CD1c-positive myeloid dendritic cell (primary cell): ENCODE results near the gene WDR13.
"Not testable (repeated sequence)": the region's sequence is repeated elsewhere in the genome, so short reads cannot be mapped to it uniquely, and the experiment has no call there.

Experiments used
- DNase-seq: peaks from one replicate; pipeline ENCODE4 v3.0.0-alpha.2; 2016; ENCODE audit errors: extremely low spot score

Gene WDR13

DNA sequence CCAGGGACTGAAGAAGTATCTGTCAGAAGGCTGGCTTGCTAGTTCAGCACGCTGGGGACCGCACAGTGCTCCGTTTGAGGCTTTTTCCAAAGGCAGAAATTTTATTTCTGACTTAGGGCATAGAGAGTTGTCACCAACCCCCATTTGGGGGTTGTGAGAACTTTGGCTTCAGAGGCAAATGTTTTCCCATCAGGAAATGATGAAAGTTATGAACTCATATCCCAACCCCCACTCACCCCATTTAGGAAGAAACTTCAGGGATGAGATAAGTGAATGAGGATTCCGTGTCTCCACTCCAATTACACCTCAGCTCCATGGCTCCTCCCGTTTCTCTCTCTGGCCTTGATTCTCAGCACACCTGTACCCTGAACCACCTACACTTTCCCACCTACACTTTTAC, 4.3 kb upstream of the WDR13 start:
- no peak for DNase-seq

DNA sequence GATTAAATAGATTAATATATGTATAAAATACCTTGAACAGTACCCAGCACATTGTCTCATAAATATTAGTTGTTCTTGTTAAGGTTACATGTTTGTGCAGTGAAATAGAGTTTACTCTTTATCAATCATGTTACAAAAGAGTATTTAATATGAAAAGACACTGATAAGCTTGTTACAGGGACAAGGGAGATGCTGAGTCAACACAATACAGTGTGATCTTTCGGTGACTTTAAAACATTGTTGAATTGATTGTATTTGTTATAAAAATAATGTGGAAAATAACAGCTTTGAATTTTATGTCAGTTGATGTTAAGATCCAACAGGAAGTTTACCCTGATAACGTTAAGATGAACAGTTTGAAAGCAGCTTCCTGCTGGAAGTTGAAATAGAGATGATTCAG, 1.4 kb upstream of the WDR13 start:
- DNase-seq: no peak

DNA sequence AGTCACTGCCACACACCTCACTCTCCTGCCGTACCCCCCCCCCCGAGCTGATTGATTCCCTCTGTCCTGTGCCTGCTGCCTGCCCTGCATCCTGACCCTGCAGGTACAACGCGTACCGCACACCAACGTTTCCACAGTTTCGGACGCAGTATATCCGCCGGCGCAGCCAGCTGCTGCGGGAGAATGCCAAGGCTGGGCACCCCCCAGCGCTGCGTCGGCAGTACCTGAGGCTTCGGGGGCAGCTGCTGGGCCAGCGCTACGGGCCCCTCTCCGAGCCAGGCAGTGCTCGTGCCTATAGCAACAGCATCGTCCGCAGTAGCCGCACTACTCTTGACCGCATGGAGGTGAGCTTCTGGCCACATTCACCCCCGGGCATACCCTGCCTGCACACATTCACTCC, 1.3 kb downstream of the WDR13 start:
- no peak for DNase-seq

DNA sequence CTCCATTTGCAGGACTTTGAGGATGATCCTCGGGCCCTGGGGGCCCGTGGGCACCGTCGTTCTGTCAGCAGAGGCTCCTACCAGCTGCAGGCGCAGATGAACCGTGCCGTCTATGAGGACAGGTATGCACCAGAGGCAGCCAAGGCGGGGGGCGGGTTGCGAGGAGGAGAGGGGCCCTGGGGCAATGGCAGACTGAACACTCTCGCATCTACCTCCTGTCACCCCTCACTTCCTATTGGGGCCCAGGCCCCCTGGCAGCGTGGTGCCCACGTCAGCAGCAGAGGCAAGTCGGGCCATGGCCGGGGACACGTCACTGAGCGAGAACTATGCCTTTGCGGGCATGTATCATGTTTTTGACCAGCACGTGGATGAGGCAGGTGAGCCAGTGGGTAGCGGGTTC, 2.0 kb downstream of the WDR13 start:
- DNase-seq: no peak

DNA sequence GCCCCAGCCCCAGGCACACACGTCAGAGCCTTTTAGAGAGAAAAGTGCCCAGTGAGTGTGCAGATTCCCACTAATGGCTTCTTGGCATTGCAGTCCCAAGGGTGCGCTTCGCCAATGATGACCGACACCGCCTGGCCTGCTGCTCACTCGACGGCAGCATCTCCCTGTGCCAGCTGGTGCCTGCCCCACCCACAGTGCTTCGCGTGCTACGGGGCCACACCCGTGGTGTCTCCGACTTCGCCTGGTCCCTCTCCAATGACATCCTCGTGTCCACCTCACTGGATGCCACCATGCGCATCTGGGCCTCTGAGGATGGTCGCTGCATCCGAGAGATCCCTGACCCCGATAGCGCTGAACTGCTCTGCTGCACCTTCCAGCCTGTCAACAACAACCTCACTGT, 2.9 kb downstream of the WDR13 start:
- DNase-seq: no peak

DNA sequence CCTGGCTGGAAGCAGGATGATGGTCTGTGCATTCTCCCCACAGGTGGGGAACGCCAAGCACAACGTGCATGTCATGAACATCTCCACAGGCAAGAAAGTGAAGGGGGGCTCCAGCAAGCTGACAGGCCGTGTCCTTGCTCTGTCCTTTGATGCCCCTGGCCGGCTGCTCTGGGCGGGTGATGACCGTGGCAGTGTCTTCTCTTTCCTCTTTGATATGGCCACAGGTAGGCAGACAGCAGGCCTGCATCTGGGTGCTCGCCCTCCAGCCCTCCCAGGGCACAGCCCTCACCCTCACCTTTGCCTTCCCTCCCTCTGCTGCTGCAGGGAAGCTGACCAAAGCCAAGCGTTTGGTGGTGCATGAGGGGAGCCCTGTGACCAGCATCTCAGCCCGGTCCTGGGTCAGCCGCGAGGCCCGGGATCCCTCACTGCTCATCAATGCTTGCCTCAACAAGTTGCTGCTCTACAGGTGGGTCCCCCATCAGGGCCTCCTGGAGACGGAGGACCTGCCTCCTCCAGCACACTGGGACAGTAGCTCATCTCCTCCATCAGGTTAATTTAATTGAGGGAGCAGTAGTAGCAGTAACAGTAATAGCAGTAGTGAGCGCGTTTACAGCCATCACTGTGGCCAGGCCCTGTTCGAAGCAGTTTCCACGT, 4.6 kb downstream of the WDR13 start:
- DNase-seq: no peak

DNA sequence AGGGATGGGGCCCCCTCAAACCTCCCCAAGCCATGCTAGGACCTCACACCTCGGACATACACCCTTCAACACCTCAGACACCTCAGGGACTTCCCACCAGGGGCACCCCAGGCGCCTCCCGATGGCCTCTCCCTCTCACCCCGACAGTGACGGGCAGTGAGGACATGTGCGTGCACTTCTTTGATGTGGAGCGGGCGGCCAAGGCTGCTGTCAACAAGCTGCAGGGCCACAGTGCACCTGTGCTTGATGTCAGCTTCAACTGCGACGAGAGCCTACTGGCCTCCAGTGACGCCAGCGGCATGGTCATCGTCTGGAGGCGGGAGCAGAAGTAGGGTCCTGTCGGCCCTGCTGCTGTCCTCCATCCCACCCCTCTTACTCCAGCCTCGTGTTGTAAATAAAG, 7.4 kb downstream of the WDR13 start:
- no peak for DNase-seq

DNA sequence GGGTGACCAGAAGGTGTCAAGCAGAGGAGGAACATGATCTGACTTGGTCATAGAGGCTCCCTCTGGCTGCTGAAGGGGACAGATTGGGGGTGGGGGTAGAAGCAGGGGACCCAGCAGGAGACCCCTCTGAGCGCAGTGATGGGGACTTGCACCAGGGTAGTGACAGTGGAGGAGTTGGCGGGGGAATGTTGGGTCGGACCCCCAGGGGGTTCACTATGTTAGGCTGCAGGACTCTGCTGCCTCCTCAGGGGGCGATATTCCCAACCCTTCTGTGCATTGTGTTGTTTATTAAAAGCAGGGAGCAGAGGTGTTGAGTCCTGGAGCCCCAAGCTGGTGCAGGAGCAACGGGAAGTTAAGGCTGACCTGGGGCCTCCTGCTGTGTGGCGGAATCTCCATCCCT, 8.8 kb downstream of the WDR13 start:
- no peak for DNase-seq

DNA sequence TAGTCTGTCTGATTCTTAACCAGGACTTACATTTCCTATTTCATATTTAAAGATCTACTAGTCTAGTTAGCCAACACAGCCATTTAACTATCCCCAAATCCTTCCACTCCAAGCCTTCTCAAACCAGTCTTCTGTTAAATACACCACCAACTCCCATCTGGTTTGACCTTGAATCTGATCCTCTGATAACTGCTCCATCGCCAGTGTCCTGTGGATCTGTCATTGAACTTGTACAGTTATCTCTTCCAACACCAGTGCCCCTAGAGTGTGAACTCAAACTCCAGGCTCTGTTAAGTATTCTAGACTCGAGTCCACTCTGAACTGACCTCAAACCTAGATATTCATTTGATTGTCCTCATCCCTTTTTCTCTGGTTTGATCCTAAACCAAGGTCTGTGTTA, 14.4 kb downstream of the WDR13 start:
- DNase-seq: no peak

DNA sequence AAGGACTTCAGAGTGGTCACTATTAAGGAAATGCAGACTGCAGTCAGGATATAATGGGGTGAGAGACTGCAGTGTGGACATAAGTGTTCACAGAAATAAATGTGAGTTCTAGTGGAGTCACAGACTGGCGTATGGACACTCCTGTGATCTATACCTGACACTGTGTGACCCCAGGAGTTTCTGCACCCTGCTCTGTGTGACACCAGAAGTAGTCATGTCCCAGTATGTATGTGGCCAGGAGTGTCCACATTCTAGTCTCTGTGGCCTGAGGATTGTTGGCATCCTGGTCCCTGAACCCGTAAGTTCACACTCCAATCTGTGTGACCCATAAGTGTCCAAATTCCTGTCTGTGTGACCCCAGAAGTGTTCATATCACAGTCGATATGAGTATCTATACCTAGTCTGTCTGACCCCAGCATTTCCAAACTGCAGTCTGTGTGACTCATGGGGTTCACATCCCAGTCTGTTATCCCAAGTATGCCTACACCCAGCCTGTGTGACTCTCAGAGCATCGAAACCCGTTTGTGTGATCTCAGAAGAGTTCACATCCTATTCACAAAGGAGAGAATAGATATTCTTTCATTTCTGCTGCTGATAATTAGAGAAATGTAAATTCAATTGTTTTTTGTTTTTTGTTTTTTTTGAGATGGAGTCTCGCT, 16.3 kb downstream of the WDR13 start:
- no peak for DNase-seq

DNA sequence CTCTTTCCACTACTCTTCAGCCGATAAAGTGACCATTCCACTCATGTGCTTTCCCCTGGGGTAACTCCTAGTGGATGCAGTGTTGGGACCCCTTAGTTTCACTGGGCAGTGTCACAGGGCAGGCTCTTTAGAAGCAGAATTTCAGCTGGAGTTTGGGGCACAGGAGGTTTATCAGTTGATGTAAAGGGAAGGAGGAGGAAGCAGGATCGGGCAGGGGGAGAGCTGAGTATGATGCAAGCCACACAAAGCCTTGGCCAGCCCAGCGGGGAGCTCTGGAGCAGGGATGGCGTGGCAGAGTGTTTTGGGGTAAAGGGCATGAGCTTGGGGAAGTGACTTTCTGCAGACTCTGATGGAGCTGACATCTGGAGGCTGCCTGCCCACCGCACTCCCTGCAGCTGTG, 19.3 kb downstream of the WDR13 start:
- DNase-seq: peak; percentile 34

DNA sequence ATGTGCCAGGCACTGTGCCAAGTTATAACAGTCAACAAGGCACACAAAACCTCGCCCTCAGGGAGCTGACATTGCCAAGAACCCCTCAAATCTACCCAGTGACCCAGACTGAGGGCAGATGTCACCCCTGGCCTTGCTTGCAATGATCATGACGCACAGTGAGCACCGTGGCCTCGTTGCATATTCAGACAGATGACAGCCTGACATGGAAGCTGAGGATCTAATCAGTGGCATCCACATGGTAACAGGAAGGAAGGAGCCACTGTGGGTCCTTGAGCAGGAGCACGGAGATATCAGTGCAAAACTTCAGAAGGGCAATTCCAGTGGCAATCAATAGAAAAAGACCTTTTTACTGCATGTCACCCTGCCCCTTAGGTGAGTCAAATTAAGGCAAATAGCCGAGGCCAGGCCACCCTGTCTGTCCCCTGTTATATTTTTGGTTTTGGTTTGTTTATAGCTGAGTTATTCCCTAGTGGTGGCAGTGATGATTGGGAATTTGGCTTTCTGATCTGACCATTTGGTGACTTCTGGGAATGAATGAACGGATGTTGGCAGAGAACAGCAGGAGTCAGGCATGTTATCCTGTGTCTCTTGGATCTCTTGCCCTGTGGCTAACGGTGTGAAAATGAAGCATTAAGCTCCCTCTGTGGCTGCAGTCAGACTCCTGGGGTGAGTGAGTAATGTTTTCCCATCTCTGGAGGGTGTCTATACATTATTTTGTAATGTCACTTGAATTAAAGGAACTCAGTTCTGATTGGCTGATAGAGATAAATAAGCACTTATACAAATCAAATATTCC, 20.4 kb downstream of the WDR13 start:
- no peak for DNase-seq

DNA sequence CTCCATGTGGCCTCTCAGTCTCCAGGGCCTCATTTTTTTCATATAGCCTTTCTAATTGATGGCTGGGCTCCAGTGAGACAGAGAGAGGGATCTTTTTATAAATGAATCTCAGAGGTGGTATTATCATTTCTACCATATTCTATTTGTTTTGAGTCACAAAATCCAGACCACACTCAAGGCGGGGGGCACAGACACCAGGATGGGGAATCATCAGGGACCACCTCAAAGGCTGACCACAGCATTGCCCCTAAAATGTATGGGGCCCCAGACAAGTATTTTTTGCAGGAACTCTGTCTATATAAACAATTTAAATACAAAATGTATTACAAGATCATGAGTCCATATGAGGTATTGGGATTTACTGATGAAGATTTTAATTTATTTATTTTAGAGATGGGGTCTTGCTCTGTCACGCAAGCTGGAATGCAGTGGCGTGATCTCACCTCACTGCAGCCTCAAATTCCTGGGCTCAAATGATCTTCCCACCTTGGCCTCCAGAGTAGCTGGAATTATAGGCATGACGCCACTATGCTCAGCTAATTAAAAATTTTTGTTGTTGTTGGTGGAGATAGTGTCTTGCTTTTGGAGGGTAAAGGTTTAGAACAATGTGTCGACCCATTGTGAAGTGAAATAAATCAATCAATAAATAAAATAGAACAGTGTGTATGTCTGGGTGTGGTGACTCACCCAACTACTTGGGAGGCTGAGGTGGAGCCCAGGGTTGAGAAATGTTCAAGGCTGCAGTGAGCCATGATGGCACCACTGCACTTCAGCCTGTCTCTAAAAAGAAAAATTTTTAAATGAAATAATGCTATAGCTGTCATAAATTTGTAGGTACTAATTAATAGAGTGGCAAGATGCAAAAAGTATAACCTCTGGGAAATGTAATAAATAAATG, 29.4 kb downstream of the WDR13 start:
- no peak for DNase-seq

DNA sequence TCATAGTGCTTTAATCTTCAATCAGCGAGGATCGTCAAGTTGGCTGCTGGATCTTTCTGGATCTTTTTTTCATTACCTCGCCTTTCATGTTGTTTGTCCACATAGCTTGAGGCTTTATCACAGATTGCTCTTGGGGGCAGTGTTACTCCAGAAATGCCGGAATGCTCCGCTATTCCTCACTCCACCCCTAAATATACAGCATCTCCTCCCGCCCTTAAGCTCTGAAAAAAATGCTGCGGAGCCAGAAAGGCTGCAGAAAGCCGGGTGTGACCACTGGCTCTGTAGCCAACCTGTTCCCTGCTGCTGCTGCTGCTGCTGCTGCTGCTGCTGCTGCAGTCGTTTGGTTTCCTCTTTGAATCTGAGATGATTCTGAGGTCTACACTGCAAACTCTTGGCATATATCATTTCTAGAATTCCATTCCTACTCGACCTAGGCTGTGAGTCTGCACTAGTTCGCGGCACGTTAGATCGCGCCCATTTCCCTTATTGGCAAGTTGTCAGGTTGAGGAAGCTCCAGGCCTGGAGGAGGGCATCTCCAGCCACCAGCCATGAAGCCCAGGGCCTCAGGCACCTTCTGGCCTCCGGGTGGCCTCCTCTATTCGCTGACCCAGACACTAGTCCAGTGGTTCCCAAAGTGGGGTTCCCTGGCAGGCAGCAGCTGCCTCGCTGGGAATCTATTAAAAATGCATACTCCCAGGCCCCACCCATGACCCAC, 34.2 kb downstream of the WDR13 start:
- DNase-seq: peak; percentile 78

DNA sequence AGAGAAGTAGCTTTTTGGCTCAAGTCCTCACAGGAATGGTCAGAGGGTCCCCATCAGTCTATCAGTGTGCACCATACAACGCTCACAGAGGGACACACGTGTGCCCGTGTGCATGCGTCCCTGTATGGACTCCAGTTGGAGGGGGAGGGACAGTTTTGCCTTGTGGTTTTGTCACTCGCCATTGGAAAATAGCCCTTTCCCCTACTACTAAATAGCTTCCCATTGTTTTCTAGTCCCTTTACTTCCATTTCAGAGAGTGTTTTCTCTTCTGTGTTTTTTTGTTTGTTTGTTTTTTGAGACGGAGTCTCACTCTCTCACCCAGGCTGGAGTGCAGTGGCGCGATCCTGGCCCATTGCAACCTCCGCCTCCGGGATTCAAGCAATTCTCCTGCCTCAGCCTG, 34.9 kb downstream of the WDR13 start:
- no peak for DNase-seq

DNA sequence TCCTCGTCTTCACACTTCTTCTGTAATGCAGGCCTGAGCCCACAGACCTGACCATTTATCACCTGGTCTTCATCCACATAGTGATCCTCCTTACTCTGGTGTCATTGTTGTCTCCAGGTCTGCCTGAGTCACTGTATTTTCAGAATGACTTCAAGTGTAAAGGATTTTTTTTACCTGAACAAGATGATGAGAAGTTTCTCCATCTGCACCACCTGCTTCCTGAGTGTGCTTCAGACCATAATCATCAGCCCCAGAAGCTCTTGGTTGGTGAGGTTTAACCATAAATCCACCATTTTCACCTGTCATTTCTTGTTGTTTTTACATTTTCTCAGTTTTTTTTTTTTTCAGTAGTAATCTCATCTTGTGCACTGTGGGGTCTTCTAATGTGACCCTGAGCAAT, 39.0 kb downstream of the WDR13 start:
- DNase-seq: no peak

DNA sequence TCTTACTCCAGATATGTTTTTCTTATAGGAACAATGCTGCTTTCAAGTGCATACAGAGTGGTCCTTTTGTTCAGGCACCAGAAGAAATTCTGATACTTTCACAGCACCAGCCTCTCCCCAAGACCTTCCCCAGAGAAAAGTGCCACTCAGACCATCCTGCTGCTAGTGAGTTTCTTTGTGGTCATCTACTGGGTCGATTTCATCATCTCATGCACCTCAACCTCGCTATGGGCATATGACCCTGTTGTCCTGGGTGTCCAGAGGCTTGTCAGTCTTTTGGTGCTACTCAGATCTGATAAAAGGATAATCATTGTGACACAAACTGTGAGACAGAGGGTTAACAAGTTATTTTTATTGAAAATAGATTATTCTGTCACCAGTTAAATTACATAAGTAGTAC, 39.5 kb downstream of the WDR13 start:
- no peak for DNase-seq

DNA sequence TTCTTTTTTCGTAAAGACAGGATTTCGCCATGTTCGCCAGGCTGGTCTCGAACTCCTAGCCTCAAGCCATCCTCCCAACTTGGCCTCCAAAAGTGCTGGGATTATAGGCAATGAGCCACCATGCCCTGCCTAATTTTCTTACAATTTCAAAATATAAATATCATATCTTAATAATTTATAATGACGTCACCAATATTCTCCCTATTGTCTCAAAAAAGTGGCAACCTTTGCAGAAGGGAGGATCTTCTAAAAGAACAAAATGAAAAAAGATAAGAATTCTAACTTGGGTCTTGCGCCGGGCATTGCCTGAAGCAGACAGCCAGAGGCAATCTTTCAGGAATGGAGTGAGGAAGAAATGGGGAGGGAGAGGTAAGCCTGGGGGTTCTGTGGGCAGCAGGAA, 48.4 kb downstream of the WDR13 start:
- no peak for DNase-seq

DNA sequence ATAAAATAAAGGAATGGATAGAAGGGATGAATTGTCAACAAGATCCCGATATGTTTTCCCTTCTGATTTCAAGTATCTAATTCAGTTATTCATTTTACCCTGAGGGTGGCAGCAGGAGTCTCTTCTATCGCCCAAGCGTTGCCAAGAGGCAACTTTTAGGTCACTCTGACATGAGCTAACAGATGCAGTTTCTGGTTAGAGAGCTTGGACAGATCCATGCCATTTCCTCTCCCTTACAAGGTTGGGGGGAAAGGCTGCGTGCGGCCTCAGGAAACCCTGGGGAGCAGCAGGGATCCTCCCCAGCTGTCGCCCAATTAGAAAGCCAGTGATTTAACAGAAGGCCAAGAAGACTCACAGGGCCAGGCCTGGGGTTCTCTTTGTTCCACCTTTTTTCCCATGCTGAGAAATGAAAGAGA, 51.1 kb downstream of the WDR13 start:
- DNase-seq: peak; percentile 53

DNA sequence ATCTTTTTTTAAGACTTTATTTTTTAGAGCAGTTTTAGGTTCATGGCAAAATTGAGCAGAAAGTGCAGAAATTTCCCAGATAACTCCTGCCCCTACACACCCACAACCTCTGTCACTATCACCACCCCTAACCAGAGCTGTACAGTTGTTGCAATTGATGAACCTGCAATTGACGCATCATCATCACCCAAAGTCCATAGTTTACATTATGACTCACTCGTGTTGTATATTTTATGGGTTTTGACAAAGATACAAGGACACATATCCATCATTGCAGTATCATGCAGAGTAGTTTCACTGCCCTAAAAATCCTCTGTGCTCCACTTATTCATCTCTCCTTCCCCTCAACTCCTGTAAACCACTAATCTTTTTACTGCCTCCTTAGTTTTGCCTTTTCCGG, 51.8 kb downstream of the WDR13 start:
- DNase-seq: no peak

DNA sequence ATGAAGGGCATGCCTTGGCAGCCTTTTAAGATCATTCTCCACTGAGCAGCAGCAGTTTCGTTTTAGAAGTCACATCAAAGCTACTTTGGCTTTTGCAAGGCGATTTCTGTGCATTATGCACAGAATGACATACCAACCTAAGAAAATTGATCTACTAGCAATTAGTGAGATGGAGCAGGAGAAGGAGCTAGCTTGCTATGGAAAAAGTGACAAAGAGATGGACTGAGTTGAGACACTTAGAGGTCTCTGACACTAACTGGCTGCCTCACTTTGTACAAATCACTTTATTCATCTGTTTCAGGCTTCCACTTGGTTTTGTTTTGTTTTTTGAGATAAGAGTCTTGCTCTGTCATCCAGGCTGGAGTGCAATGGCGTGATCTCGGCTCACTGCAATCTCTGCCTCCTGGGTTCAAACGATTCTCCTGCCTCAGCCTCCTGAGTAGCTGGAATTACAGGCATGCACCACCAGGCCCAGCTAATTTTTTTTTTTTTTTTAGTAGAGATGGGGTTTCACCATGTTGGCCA, 54.8 kb downstream of the WDR13 start:
- not testable (repeated sequence) for DNase-seq
